Measurements from ENCODE around the gene PRKCSH. TPM values are rescaled to one million over a fixed set of nuclear protein-coding genes. Genes with fewer than 3 reads are reported as not detected.

The PRKCSH gene
- total and polyA plus RNA-seq, 2 experiments from 2014 or later = 85.3 to 130 TPM

DNA sequence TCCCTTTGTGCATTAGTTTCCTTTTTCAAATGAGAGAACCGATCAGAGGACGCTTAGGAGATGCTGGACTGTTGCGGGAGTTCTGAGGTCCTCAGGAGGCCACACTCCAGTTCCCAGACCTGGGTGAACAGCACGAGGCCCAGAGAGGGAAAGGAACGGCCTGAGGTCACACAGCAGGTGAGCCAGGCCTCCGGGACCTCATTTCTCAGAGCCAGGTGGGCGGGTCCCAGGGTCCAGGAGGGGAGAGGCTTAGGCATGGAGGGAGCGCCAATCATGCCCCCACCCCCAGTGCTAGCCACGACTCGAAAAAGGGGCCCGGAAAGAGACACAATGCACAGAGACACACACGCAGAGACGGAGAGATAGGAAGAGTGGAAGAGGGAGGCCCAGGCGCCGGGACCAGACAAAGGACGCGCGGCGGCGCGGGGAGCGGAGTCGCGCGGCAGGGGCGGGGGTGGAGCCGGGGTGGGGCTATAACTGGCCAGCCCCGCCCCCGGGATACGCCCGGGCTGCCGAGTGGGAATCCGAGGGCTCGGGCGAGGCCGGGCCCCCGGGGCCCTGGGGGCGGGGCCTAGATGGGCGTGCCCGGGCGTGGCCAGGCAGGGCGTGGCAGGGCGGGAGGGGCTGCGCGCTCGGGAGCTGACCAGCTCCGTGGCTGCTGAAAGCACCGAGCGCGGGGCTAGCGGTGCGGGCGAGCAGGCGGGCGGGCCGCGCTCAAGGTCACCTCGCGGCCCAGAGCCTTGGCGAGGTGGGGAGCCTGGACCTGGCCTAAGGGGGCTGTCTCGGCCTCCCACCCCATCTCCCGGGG, 43.9 kb downstream of the PRKCSH start:
- peaks cover 7% of the 10 kb centered on the region; the same call in 2 of the 3 replicates for H3K9me3 Mint-ChIP-seq

DNA sequence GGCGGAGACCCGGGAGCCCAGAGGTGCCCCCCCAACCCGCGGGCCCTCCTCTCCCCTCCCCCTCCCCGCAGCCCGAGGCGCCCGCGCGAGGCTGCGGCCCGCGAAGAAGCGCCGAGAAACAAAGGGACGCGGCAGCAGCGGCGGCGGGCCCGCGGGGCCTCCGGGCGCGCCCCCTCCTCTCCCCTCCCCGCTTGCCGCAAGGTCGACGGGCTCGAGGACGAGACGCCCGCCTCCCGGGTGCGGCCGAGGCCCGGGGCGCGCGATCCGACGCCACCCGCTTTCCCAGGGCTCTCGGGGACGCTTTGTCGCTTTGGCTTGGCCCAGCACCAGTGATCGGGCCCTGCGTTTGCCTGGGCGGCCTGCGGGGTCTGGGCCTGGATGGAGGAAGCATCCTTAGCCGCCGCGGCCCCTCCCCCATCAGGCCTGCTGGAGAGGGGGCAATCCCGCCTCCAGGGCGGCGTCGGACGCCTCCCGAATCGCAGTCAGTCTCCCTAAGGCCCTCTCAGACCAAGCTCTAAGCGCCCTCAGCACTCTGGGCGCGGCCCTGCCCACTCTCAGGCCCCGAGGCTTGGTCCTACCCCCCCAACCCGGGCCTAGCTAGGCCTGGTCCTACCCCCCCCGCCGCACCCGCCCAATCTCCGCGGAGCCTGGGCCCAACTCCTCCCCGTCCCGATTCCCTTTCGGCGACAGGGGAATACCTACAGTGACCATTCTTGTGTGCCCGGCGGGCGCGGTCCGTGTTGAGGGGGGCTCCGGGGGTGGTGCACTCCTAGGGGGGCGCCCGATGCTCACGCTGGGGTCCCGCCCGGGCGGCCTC, 44.7 kb downstream of the PRKCSH start:
- H3F3A ChIP-seq (replicated peaks; ENCODE audit: low read depth) = peaks cover 16% of the 10 kb centered on the region
- H4K20me1 ChIP-seq (replicated peaks; ENCODE audit: insufficient read depth) = no peaks in the 10 kb centered on the region
- no peak overlapping the region for H3K27ac ChIP-seq (ENCODE audit: low read depth)
- ATAC-seq = no peak
- H3K27me3 Mint-ChIP-seq (ENCODE audit: insufficient read depth, low read depth, poor library complexity) = peaks cover 51% of the 10 kb centered on the region
- H2AFZ ChIP-seq = no peak overlapping the region
- no peak overlapping the region for H3K27ac Mint-ChIP-seq
- no peaks in the 10 kb centered on the region for H3K9me2 ChIP-seq (ENCODE audit: insufficient read depth)
- peak; percentile 46 for DNase-seq (ENCODE audit: low spot score)
- H3K4me1 ChIP-seq (ENCODE audit: insufficient read depth) = peaks cover 8% of the 10 kb centered on the region
- H3K4me1 Mint-ChIP-seq = peaks cover 6% of the 10 kb centered on the region
- no peaks in the 10 kb centered on the region for H3K36me3 ChIP-seq (ENCODE audit: insufficient read depth)
- no peak for TF ChIP-seq POLR2AphosphoS5 (IDR thresholded peaks at IDR 0.05; ENCODE audit: low read depth)
- TF ChIP-seq, protein P1, sequence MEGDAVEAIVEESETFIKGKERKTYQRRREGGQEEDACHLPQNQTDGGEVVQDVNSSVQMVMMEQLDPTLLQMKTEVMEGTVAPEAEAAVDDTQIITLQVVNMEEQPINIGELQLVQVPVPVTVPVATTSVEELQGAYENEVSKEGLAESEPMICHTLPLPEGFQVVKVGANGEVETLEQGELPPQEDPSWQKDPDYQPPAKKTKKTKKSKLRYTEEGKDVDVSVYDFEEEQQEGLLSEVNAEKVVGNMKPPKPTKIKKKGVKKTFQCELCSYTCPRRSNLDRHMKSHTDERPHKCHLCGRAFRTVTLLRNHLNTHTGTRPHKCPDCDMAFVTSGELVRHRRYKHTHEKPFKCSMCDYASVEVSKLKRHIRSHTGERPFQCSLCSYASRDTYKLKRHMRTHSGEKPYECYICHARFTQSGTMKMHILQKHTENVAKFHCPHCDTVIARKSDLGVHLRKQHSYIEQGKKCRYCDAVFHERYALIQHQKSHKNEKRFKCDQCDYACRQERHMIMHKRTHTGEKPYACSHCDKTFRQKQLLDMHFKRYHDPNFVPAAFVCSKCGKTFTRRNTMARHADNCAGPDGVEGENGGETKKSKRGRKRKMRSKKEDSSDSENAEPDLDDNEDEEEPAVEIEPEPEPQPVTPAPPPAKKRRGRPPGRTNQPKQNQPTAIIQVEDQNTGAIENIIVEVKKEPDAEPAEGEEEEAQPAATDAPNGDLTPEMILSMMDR (conservative IDR thresholded peaks at IDR 0.05; ENCODE audit: low read depth in 2 of 2) = no peak
- TF ChIP-seq NANOG (IDR thresholded peaks at IDR 0.05; ENCODE audit: borderline replicate concordance) = no peak
- peak overlapping the region; percentile 61 for H3K4me3 ChIP-seq
- H3K9me3 Mint-ChIP-seq = peaks cover 7% of the 10 kb centered on the region; the same call in 2 of the 3 replicates
- no peaks in the 10 kb centered on the region; the same call in 2 of the 3 replicates for H3K36me3 Mint-ChIP-seq (ENCODE audit: low read depth)
- peak overlapping the region; percentile 77 for H3K4me2 ChIP-seq
- no peak overlapping the region for H3K4me3 Mint-ChIP-seq
- no peaks in the 10 kb centered on the region for H3K79me2 ChIP-seq (replicated peaks; ENCODE audit: insufficient read depth)
- H3K27me3 ChIP-seq (ENCODE audit: insufficient read depth) = peaks cover 34% of the 10 kb centered on the region

More for the DNA sequence above, 43.9 kb downstream of the PRKCSH start:
- no peak overlapping the region for H3K27ac Mint-ChIP-seq
- Histone ChIP-seq H3K36me3 (ENCODE audit: insufficient read depth) (no peaks in the 10 kb centered on the region), H3K79me2 (replicated peaks; ENCODE audit: insufficient read depth) (no peaks in the 10 kb centered on the region), H3K27ac (ENCODE audit: low read depth) (no peak overlapping the region), H3K4me3 (peak overlapping the region; percentile 61), H3K27me3 (ENCODE audit: insufficient read depth) (peaks cover 34% of the 10 kb centered on the region), H4K20me1 (replicated peaks; ENCODE audit: insufficient read depth) (no peaks in the 10 kb centered on the region), H3K4me1 (ENCODE audit: insufficient read depth) (peaks cover 8% of the 10 kb centered on the region), H3K4me2 (peak overlapping the region; percentile 77), H3K9me2 (ENCODE audit: insufficient read depth) (no peaks in the 10 kb centered on the region), H3F3A (replicated peaks; ENCODE audit: low read depth) (peaks cover 16% of the 10 kb centered on the region), H2AFZ (peak overlapping the region; percentile 93)
- H3K4me3 Mint-ChIP-seq = peak overlapping the region; percentile 60
- H3K27me3 Mint-ChIP-seq (ENCODE audit: insufficient read depth, low read depth, poor library complexity) = peaks cover 47% of the 10 kb centered on the region
- no peaks in the 10 kb centered on the region; the same call in 2 of the 3 replicates for H3K36me3 Mint-ChIP-seq (ENCODE audit: low read depth)
- peak; percentile 68 for TF ChIP-seq CREB1 (CRISPR knock-in tag; IDR thresholded peaks at IDR 0.05; ENCODE audit: low read depth)
- no peak for TF ChIP-seq EZH2 (IDR thresholded peaks at IDR 0.05; ENCODE audit: low read depth, unreplicated experiment)
- TF ChIP-seq, protein P2, sequence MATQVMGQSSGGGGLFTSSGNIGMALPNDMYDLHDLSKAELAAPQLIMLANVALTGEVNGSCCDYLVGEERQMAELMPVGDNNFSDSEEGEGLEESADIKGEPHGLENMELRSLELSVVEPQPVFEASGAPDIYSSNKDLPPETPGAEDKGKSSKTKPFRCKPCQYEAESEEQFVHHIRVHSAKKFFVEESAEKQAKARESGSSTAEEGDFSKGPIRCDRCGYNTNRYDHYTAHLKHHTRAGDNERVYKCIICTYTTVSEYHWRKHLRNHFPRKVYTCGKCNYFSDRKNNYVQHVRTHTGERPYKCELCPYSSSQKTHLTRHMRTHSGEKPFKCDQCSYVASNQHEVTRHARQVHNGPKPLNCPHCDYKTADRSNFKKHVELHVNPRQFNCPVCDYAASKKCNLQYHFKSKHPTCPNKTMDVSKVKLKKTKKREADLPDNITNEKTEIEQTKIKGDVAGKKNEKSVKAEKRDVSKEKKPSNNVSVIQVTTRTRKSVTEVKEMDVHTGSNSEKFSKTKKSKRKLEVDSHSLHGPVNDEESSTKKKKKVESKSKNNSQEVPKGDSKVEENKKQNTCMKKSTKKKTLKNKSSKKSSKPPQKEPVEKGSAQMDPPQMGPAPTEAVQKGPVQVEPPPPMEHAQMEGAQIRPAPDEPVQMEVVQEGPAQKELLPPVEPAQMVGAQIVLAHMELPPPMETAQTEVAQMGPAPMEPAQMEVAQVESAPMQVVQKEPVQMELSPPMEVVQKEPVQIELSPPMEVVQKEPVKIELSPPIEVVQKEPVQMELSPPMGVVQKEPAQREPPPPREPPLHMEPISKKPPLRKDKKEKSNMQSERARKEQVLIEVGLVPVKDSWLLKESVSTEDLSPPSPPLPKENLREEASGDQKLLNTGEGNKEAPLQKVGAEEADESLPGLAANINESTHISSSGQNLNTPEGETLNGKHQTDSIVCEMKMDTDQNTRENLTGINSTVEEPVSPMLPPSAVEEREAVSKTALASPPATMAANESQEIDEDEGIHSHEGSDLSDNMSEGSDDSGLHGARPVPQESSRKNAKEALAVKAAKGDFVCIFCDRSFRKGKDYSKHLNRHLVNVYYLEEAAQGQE (IDR thresholded peaks at IDR 0.05; ENCODE audit: unreplicated experiment) = peak; percentile 84
- H3K4me1 Mint-ChIP-seq = peaks cover 6% of the 10 kb centered on the region
- DNase-seq (ENCODE audit: low spot score) = peak; percentile 91
- ATAC-seq = peak; percentile 19

All from GM23338 (cell line).